Glutamatergic neuron (in vitro differentiated cells): ENCODE results near the gene MARCHF4. TPM values are rescaled to one million over a fixed set of nuclear protein-coding genes. Genes with fewer than 3 reads are reported as not detected.
A peak's percentile ranks its signal among the peaks of the same experiment; 100 is the strongest.

Experiments
- DNase-seq: peaks from one replicate; pipeline ENCODE4 v3.0.0; 2022
- H3K27ac Mint-ChIP-seq: one replicate; pipeline ENCODE4 v1.8.0; 2020; ENCODE audit warnings: mild to moderate bottlenecking, mixed read lengths, inconsistent platforms; ENCODE audit not compliant: unreplicated experiment
- H3K27me3 Mint-ChIP-seq: one replicate; pipeline ENCODE4 v1.8.0; 2020; ENCODE audit warnings: mild to moderate bottlenecking, moderate library complexity, mixed read lengths, inconsistent platforms; ENCODE audit not compliant: unreplicated experiment
- H3K36me3 Mint-ChIP-seq: one replicate; pipeline ENCODE4 v1.8.0; 2020; ENCODE audit warnings: mild to moderate bottlenecking, mixed read lengths, inconsistent platforms; ENCODE audit not compliant: unreplicated experiment
- H3K4me1 Mint-ChIP-seq: one replicate; pipeline ENCODE4 v1.8.0; 2020; ENCODE audit warnings: mild to moderate bottlenecking, low read depth, mixed read lengths, inconsistent platforms; ENCODE audit not compliant: unreplicated experiment
- H3K4me3 Mint-ChIP-seq: one replicate; pipeline ENCODE4 v1.8.0; 2020; ENCODE audit warnings: mild to moderate bottlenecking, mixed read lengths, inconsistent platforms; ENCODE audit not compliant: unreplicated experiment
- H3K9me3 Mint-ChIP-seq: one replicate; pipeline ENCODE4 v1.8.0; 2020; ENCODE audit warnings: mild to moderate bottlenecking, moderate library complexity, mixed read lengths, inconsistent platforms; ENCODE audit not compliant: unreplicated experiment
- CTCF ChIP-seq: fragments of 200-600 bp; sonication (generic); IDR thresholded peaks from one replicate; pipeline ENCODE4 v1.5.0; 2021; ENCODE audit not compliant: partially characterized antibody, unreplicated experiment
- total RNA-seq: library from RNA; stranded (reverse); fragmentation: NEBNext Ultra II Directional; extraction: Animal tissue kit (Norgen Biotek cat#: 25700); gene quantifications from one replicate; pipeline ENCODE4 v1.2.1, GENCODE V29; 2021; ENCODE audit not compliant: unreplicated experiment

Gene MARCHF4
- total RNA-seq, 1 donor from 2014 or later, result 26.1 TPM

- peak overlapping the region; percentile 89 for H3K4me3 Mint-ChIP-seq
- DNase-seq, result no peak
- peaks cover 12% of the 10 kb centered on the region for H3K4me1 Mint-ChIP-seq
- H3K27me3 Mint-ChIP-seq, result peaks cover 8% of the 10 kb centered on the region
- H3K36me3 Mint-ChIP-seq, result no peaks in the 10 kb centered on the region
- H3K9me3 Mint-ChIP-seq, result peaks cover 10% of the 10 kb centered on the region
- no peak for TF ChIP-seq CTCF
- peak overlapping the region; percentile 83 for H3K27ac Mint-ChIP-seq
These were observed 543 bp upstream of the MARCHF4 start for GRCh38 chr2:216372761-216373291.

GRCh38 chr2:216370961-216371712 lies 1.1 kb downstream of the MARCHF4 start:
- Mint-ChIP-seq H3K36me3 (no peaks in the 10 kb centered on the region), H3K9me3 (peaks cover 10% of the 10 kb centered on the region), H3K4me3 (peak overlapping the region; percentile 94), H3K27ac (peak overlapping the region; percentile 82), H3K27me3 (peaks cover 8% of the 10 kb centered on the region), H3K4me1 (peaks cover 22% of the 10 kb centered on the region)
- TF ChIP-seq CTCF, result no peak
- peak; percentile 65 for DNase-seq

- TF ChIP-seq CTCF, result no peak
- Mint-ChIP-seq H3K27ac (no peak overlapping the region), H3K36me3 (no peaks in the 10 kb centered on the region), H3K27me3 (peaks cover 12% of the 10 kb centered on the region), H3K4me3 (peak overlapping the region; percentile 94), H3K4me1 (peaks cover 29% of the 10 kb centered on the region), H3K9me3 (peaks cover 10% of the 10 kb centered on the region)
- no peak for DNase-seq
These were observed 2.5 kb downstream of the MARCHF4 start for GRCh38 chr2:216369821-216370220.

DNA sequence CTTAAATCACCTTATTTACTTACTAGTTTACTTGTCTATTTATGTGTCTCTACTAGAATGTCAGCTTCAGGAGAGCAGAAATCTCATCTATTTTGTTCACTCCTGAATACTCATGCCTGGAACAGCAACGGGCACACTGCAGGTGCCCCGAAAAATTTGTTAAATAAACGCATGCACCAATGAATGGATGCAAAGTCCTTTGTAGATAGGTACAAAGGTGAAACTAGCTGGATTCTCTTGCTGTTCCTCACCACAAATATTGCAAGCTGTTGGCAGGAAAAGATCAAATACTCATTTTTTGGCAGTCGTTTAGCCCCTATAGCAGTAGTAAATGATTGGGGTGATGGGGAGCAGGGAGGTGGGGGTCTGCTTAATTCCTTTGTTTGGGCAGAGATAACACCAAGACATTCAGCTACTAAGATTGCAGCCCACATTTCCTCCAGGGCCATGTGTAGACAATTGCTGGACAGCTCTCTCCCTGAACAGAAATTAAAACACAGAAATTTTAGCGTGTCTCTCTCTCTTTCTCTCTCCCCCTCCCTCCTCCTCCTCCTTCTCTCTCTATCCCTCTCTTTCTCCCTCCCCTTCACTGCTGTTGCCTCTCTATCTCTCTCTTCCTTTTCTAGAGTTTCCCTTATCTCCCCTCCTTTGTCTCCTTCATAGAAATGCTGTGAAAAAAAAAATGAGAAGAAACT lies 5.4 kb downstream of the MARCHF4 start:
- no peak for DNase-seq
- TF ChIP-seq CTCF, result no peak
- Mint-ChIP-seq H3K27ac (no peak overlapping the region), H3K9me3 (peaks cover 3% of the 10 kb centered on the region), H3K4me1 (peaks cover 28% of the 10 kb centered on the region), H3K27me3 (peaks cover 9% of the 10 kb centered on the region), H3K36me3 (no peaks in the 10 kb centered on the region), H3K4me3 (peak overlapping the region; percentile 84)

DNA sequence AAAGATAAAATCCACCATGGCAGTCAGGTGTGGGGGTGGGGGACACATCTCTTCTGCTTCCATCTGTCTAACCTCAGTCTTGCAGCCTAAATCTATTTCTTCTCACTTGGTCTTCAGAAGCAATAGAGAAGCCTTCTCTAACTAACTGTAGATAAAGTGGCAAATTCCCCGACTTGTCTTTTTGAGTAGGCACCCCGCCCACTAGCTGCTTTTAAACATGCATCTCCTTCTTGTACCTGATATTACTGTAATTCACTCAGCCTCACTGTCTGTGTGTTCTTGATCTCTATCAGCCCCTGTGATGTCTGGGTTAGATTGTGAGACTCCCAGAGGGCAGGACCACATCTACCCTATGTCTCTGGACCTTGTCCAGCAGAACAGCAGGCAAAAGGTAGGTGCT lies 6.8 kb downstream of the MARCHF4 start:
- Mint-ChIP-seq H3K4me3 (peak overlapping the region; percentile 26), H3K27me3 (peaks cover 7% of the 10 kb centered on the region), H3K4me1 (peaks cover 28% of the 10 kb centered on the region), H3K9me3 (peaks cover 3% of the 10 kb centered on the region), H3K36me3 (no peaks in the 10 kb centered on the region), H3K27ac (no peak overlapping the region)
- no peak for DNase-seq
- no peak for TF ChIP-seq CTCF
